BLaER1 (cell line): ENCODE measurements around the gene SH2D6.

Experiments used
- H3K27ac ChIP-seq: shearing (Covaris generic); formaldehyde crosslinking; 2 replicates; pipeline ENCODE4 v1.8.1; 2022
- H3K27me3 ChIP-seq: shearing (Covaris generic); formaldehyde crosslinking; 2 replicates; pipeline ENCODE4 v1.8.1; 2022
- H3K36me3 ChIP-seq: shearing (Covaris generic); formaldehyde crosslinking; 2 replicates; pipeline ENCODE4 v1.8.1; 2022
- H3K4me1 ChIP-seq: shearing (Covaris generic); formaldehyde crosslinking; 2 replicates; pipeline ENCODE4 v1.8.1; 2022
- H3K4me2 ChIP-seq: shearing (Covaris generic); formaldehyde crosslinking; 2 replicates; pipeline ENCODE4 v1.8.1; 2022
- H3K4me3 ChIP-seq: shearing (Covaris generic); formaldehyde crosslinking; 2 replicates; pipeline ENCODE4 v1.8.1; 2022
- H3K9ac ChIP-seq: shearing (Covaris generic); formaldehyde crosslinking; 2 replicates; pipeline ENCODE4 v1.8.1; 2022
- H3K9me3 ChIP-seq: shearing (Covaris generic); formaldehyde crosslinking; 2 replicates; pipeline ENCODE4 v1.8.1; 2022
- H4K20me1 ChIP-seq: shearing (Covaris generic); formaldehyde crosslinking; 2 replicates; pipeline ENCODE4 v1.8.1; 2022
- Cebpa-rat ChIP-seq: shearing (Covaris generic); IDR thresholded peaks from 2 replicates; pipeline ENCODE4 v1.8.1; 2022

SH2D6 gene

DNA sequence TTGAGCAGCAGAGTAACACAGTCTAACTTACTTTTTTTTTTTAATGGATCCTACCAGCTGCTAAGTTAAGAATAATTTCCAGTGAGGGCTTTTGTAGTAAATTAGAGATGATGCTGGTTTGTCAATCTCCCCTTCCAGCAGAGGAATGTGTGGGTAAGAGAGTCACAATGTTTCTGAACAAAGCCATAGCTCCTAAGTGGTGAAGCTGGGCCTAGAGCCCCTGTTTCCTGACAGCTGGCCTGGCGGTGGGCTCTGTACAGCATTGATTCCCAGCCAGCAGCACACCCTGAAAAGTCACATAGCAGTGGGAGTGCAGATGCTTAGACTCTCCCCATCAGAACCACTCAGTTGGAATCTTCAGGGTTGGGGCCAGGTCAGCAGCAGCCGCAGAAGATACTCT, 32.8 kb upstream of the SH2D6 start:
- Histone ChIP-seq H3K27me3 (no peaks in the 10 kb centered on the region), H3K9ac (no peak overlapping the region), H3K4me3 (no peak overlapping the region), H3K4me1 (peaks cover 13% of the 10 kb centered on the region), H3K9me3 (peaks cover 1% of the 10 kb centered on the region), H3K27ac (no peak overlapping the region), H3K36me3 (peaks cover 87% of the 10 kb centered on the region), H3K4me2 (no peak overlapping the region), H4K20me1 (no peaks in the 10 kb centered on the region)
- TF ChIP-seq Cebpa-rat: no peak

GRCh38 chr2:85387754-85388153, 30.8 kb upstream of the SH2D6 start:
- Histone ChIP-seq H3K4me2 (no peak overlapping the region), H3K9me3 (no peaks in the 10 kb centered on the region), H4K20me1 (no peaks in the 10 kb centered on the region), H3K4me1 (peaks cover 30% of the 10 kb centered on the region), H3K36me3 (peaks cover 83% of the 10 kb centered on the region), H3K9ac (no peak overlapping the region), H3K27ac (no peak overlapping the region), H3K4me3 (no peak overlapping the region), H3K27me3 (no peaks in the 10 kb centered on the region)
- TF ChIP-seq Cebpa-rat: no peak

GRCh38 chr2:85388878-85389538, 29.5 kb upstream of the SH2D6 start:
- Histone ChIP-seq H3K4me2 (no peak overlapping the region), H3K27ac (no peak overlapping the region), H3K9me3 (no peaks in the 10 kb centered on the region), H3K36me3 (peaks cover 82% of the 10 kb centered on the region), H3K9ac (no peak overlapping the region), H3K4me1 (peaks cover 43% of the 10 kb centered on the region), H4K20me1 (no peaks in the 10 kb centered on the region), H3K4me3 (no peak overlapping the region), H3K27me3 (no peaks in the 10 kb centered on the region)
- no peak for TF ChIP-seq Cebpa-rat

GRCh38 chr2:85390941-85391669, 27.4 kb upstream of the SH2D6 start:
- Histone ChIP-seq H3K4me3 (no peak overlapping the region), H3K9me3 (no peaks in the 10 kb centered on the region), H3K36me3 (peaks cover 84% of the 10 kb centered on the region), H3K27me3 (no peaks in the 10 kb centered on the region), H3K4me1 (peaks cover 46% of the 10 kb centered on the region), H3K27ac (no peak overlapping the region), H4K20me1 (no peaks in the 10 kb centered on the region), H3K4me2 (peak overlapping the region; percentile 65; the same call in 1 of the 2 replicates), H3K9ac (no peak overlapping the region)
- TF ChIP-seq Cebpa-rat: no peak

- Histone ChIP-seq H4K20me1 (no peaks in the 10 kb centered on the region), H3K9ac (no peak overlapping the region), H3K9me3 (no peaks in the 10 kb centered on the region), H3K4me3 (no peak overlapping the region), H3K36me3 (peaks cover 83% of the 10 kb centered on the region), H3K4me2 (no peak overlapping the region; the same call in 1 of the 2 replicates), H3K4me1 (peaks cover 46% of the 10 kb centered on the region), H3K27me3 (no peaks in the 10 kb centered on the region), H3K27ac (peak overlapping the region; percentile 64; the same call in 1 of the 2 replicates)
- no peak for TF ChIP-seq Cebpa-rat
Measured at GRCh38 chr2:85393836-85394235, 24.7 kb upstream of the SH2D6 start.

- H3K4me3 ChIP-seq: no peak overlapping the region
- H3K4me1 ChIP-seq: peaks cover 45% of the 10 kb centered on the region
- no peak overlapping the region for H3K4me2 ChIP-seq
- no peaks in the 10 kb centered on the region for H3K27me3 ChIP-seq
- TF ChIP-seq Cebpa-rat: no peak
- peaks cover 83% of the 10 kb centered on the region for H3K36me3 ChIP-seq
- no peaks in the 10 kb centered on the region for H4K20me1 ChIP-seq
- no peaks in the 10 kb centered on the region for H3K9me3 ChIP-seq
- H3K27ac ChIP-seq: peak overlapping the region; percentile 64; the same call in 1 of the 2 replicates
- H3K9ac ChIP-seq: no peak overlapping the region
Measured at GRCh38 chr2:85394261-85394681, 24.2 kb upstream of the SH2D6 start.

- Histone ChIP-seq H3K27ac (0 out of 2 replicates have a peak overlapping the region, but pooled peaks have one; percentile 26), H4K20me1 (no peaks in the 10 kb centered on the region), H3K9me3 (no peaks in the 10 kb centered on the region), H3K4me3 (no peak overlapping the region), H3K4me1 (peaks cover 38% of the 10 kb centered on the region), H3K27me3 (no peaks in the 10 kb centered on the region), H3K36me3 (peaks cover 83% of the 10 kb centered on the region), H3K9ac (no peak overlapping the region), H3K4me2 (no peak overlapping the region)
- TF ChIP-seq Cebpa-rat: no peak
Measured at GRCh38 chr2:85394976-85395375, 23.5 kb upstream of the SH2D6 start.

DNA sequence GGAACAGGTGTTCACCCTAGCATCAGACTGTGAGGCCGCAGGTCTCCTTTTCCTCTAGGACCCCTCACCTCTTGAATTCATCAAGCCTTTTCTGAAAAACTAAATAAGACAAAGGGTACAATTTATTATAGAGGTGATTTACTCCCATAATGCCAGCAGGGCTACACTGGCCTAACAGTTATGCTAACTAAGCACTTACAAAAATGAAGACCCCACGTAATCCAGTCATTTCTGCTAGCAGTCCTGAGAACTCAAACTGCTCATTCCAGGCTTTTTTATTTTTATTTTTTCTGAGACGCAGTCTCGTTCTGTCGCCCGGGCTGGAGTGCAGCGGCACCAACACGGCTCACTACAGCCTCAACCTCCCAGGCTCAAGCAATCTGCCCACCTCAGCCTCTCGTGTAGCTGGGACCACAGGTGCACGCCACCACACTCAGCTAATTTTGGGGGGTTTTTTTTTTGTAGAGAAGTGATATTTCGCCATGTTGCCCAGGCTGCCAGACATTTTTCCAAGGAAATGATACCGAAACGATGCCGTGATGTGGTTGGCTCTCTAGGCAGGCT, 22.5 kb upstream of the SH2D6 start:
- peaks cover 33% of the 10 kb centered on the region for H3K4me1 ChIP-seq
- no peaks in the 10 kb centered on the region for H3K27me3 ChIP-seq
- TF ChIP-seq Cebpa-rat: no peak
- no peak overlapping the region for H3K4me2 ChIP-seq
- H3K27ac ChIP-seq: peak overlapping the region; percentile 19; the same call in 1 of the 2 replicates
- H4K20me1 ChIP-seq: no peaks in the 10 kb centered on the region
- H3K9me3 ChIP-seq: no peaks in the 10 kb centered on the region
- H3K9ac ChIP-seq: no peak overlapping the region
- no peak overlapping the region for H3K4me3 ChIP-seq
- H3K36me3 ChIP-seq: peaks cover 83% of the 10 kb centered on the region

GRCh38 chr2:85396531-85397470, 21.7 kb upstream of the SH2D6 start:
- Histone ChIP-seq H3K27ac (no peak overlapping the region), H3K9ac (no peak overlapping the region), H3K36me3 (peaks cover 83% of the 10 kb centered on the region), H3K9me3 (no peaks in the 10 kb centered on the region), H3K4me1 (peaks cover 33% of the 10 kb centered on the region), H3K27me3 (no peaks in the 10 kb centered on the region), H3K4me2 (no peak overlapping the region), H3K4me3 (no peak overlapping the region), H4K20me1 (no peaks in the 10 kb centered on the region)
- TF ChIP-seq Cebpa-rat: no peak
